Measurements from ENCODE around the gene DNAAF5.

The DNAAF5 gene

GRCh38 chr7:770741-771166, 44.3 kb downstream of the DNAAF5 start:
- DNase-seq, result no peak

- no peak for DNase-seq
Measured at GRCh38 chr7:771234-772004, 44.9 kb downstream of the DNAAF5 start.

- no peak for DNase-seq
Measured at GRCh38 chr7:772005-772294, 45.5 kb downstream of the DNAAF5 start.

GRCh38 chr7:772392-772791, 45.9 kb downstream of the DNAAF5 start:
- DNase-seq, result no peak

GRCh38 chr7:772861-773621, 46.5 kb downstream of the DNAAF5 start:
- no peak for DNase-seq

GRCh38 chr7:773622-773915, 47.1 kb downstream of the DNAAF5 start:
- DNase-seq, result no peak

GRCh38 chr7:774161-775109, 47.9 kb downstream of the DNAAF5 start:
- peak; percentile 67 for DNase-seq

GRCh38 chr7:776381-776780, 49.9 kb downstream of the DNAAF5 start:
- no peak for DNase-seq

- DNase-seq, result no peak
Measured at GRCh38 chr7:776992-777727, 50.7 kb downstream of the DNAAF5 start.

- DNase-seq, result no peak
Measured at GRCh38 chr7:777728-778078, 51.2 kb downstream of the DNAAF5 start.

- DNase-seq, result no peak
Measured at GRCh38 chr7:778271-778967, 51.9 kb downstream of the DNAAF5 start.

GRCh38 chr7:778968-779451, 52.5 kb downstream of the DNAAF5 start:
- no peak for DNase-seq

- no peak for DNase-seq
Measured at GRCh38 chr7:779480-779879, 53.0 kb downstream of the DNAAF5 start.

- DNase-seq, result no peak
Measured at GRCh38 chr7:780081-780480, 53.6 kb downstream of the DNAAF5 start.

- no peak for DNase-seq
Measured at GRCh38 chr7:780516-780915, 54.0 kb downstream of the DNAAF5 start.

GRCh38 chr7:781186-781849, 54.8 kb downstream of the DNAAF5 start:
- no peak for DNase-seq

GRCh38 chr7:781936-782529, 55.5 kb downstream of the DNAAF5 start:
- DNase-seq, result no peak

GRCh38 chr7:782718-783449, 56.4 kb downstream of the DNAAF5 start:
- no peak for DNase-seq

GRCh38 chr7:783556-784490, 57.3 kb downstream of the DNAAF5 start:
- no peak for DNase-seq

Measured in stimulated activated CD4-positive, alpha-beta T cell treated with anti-CD3 and anti-CD28 coated beads, Interleukin-1b, Interleukin-23, amount 100 ng/mL, for 48 hours (primary cell).